ENCODE measurements around the gene CLTC. TPM values are rescaled to one million over a fixed set of nuclear protein-coding genes. Genes with fewer than 3 reads are reported as not detected.

Gene CLTC
- total RNA-seq, 1 experiment from 2014 or later: 283 TPM

DNA sequence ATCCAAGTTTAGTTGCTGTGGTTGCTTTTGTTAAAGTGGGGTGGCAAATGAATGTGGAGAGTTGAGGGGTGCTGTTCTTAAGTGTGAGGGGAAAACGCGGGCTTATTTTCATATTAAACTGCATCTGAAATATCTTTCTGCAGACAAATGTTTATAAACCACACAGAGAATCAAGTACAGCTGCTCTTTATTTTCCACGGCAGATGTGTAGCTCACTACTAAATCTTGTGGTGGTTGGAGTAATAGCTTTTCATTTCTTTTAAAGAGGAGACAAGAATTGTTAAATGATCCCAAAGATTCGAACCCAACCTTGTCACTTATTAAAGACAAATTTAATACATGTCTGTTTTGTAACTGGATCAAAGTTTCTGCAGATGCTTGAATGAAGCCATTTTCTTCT lies 2.1 kb downstream of the CLTC start (continued):
- TF ChIP-seq MLX (CRISPR knock-in tag; IDR thresholded peaks at IDR 0.05) (no peak), ZNF317 (CRISPR knock-in tag; IDR thresholded peaks at IDR 0.05; ENCODE audit: borderline replicate concordance, low read depth) (no peak), RORB (CRISPR knock-in tag; IDR thresholded peaks at IDR 0.05) (no peak)
- TF ChIP-seq, protein P1, sequence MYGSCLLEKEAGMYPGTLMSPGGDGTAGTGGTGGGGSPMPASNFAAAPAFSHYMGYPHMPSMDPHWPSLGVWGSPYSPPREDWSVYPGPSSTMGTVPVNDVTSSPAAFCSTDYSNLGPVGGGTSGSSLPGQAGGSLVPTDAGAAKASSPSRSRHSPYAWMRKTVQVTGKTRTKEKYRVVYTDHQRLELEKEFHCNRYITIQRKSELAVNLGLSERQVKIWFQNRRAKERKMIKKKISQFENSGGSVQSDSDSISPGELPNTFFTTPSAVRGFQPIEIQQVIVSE (CRISPR knock-in tag; IDR thresholded peaks at IDR 0.05; ENCODE audit: borderline replicate concordance): no peak

GRCh38 chr17:59623151-59623550 lies 3.5 kb downstream of the CLTC start:
- TF ChIP-seq NFE2L1 (CRISPR knock-in tag; IDR thresholded peaks at IDR 0.05) (no peak), ZSCAN18 (CRISPR knock-in tag; IDR thresholded peaks at IDR 0.05) (no peak), EMX1 (CRISPR knock-in tag; IDR thresholded peaks at IDR 0.05) (no peak), ELF4 (CRISPR knock-in tag; IDR thresholded peaks at IDR 0.05; ENCODE audit: low read depth) (no peak), NR3C1 (CRISPR knock-in tag; conservative IDR thresholded peaks at IDR 0.05; ENCODE audit: low read depth) (no peak), TEAD4 (CRISPR knock-in tag; IDR thresholded peaks at IDR 0.05) (no peak)
- H3K36me3 Mint-ChIP-seq: peaks cover under 1% of the 10 kb centered on the region; the same call in 1 of the 2 replicates
- ChIA-PET CTCF (no interaction called here), POLR2A (no interaction called here)
- DNase-seq (ENCODE audit: low spot score) (no peak), ATAC-seq (no peak)
- H3K27me3 Mint-ChIP-seq (ENCODE audit: low read depth): no peaks in the 10 kb centered on the region
- H3K4me3 Mint-ChIP-seq: peak overlapping the region; percentile 31; the same call in 1 of the 2 replicates
- no peaks in the 10 kb centered on the region for H3K9me3 Mint-ChIP-seq
- peaks cover 35% of the 10 kb centered on the region for H3K4me1 Mint-ChIP-seq
- peak overlapping the region; percentile 78; the same call in 1 of the 2 replicates for H3K27ac Mint-ChIP-seq

- H3K27ac Mint-ChIP-seq: no peak overlapping the region
These were observed 7.1 kb downstream of the CLTC start for GRCh38 chr17:59626756-59627155.

DNA sequence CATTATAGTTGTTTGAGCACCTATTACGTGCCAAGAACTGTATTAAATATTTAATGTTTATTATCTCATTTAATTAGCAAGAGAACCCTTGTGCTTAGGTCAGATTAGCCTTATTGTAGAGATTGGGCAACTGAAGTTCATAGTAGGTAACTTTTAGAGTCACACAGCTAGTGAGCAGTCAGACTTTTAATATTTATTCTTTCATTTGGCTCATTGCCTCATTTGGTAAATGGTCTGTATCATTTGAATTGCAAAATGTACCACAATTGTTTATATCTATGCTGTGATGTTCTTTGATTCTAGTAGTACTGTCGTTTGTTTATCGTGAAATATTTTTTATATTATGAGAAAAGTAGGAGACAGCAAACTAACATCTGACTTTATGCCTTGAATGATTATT lies 7.6 kb downstream of the CLTC start:
- ChIA-PET CTCF (interaction anchor here (0.6 kb wide), 1 partner anchor 106 kb away, joined by 3 read pairs; no protein-coding TSS in a partner anchor), POLR2A (no interaction called here)
- DNase-seq (ENCODE audit: low spot score): no peak
- TF ChIP-seq, protein P2, sequence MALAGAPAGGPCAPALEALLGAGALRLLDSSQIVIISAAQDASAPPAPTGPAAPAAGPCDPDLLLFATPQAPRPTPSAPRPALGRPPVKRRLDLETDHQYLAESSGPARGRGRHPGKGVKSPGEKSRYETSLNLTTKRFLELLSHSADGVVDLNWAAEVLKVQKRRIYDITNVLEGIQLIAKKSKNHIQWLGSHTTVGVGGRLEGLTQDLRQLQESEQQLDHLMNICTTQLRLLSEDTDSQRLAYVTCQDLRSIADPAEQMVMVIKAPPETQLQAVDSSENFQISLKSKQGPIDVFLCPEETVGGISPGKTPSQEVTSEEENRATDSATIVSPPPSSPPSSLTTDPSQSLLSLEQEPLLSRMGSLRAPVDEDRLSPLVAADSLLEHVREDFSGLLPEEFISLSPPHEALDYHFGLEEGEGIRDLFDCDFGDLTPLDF (CRISPR knock-in tag; IDR thresholded peaks at IDR 0.05): no peak
- TF ChIP-seq USF2 (CRISPR knock-in tag; IDR thresholded peaks at IDR 0.05) (no peak), MXD4 (CRISPR knock-in tag; IDR thresholded peaks at IDR 0.05; ENCODE audit: borderline replicate concordance) (no peak), ZMAT4 (CRISPR knock-in tag; IDR thresholded peaks at IDR 0.05) (no peak), ZNF416 (CRISPR knock-in tag; IDR thresholded peaks at IDR 0.05) (no peak), FOXJ3 (CRISPR knock-in tag; IDR thresholded peaks at IDR 0.05; ENCODE audit: borderline replicate concordance) (no peak), TCF7 (CRISPR knock-in tag; IDR thresholded peaks at IDR 0.05; ENCODE audit: low read depth) (no peak), ZNF232 (CRISPR knock-in tag; IDR thresholded peaks at IDR 0.05) (no peak)

More at GRCh38 chr17:59626756-59627155, 7.1 kb downstream of the CLTC start:
- no peak for DNase-seq (ENCODE audit: low spot score)
- ChIA-PET CTCF (no interaction called here), POLR2A (no interaction called here)
- TF ChIP-seq HMGA2 (CRISPR knock-in tag; IDR thresholded peaks at IDR 0.05) (no peak), JUN (CRISPR knock-in tag; IDR thresholded peaks at IDR 0.05) (no peak), ZNF263 (CRISPR knock-in tag; IDR thresholded peaks at IDR 0.05; ENCODE audit: low read depth) (no peak), ZNF671 (CRISPR knock-in tag; IDR thresholded peaks at IDR 0.05) (no peak), ZNF138 (CRISPR knock-in tag; conservative IDR thresholded peaks at IDR 0.05) (no peak), ZNF512 (CRISPR knock-in tag; IDR thresholded peaks at IDR 0.05; ENCODE audit: borderline replicate concordance) (no peak), PRRX2 (CRISPR knock-in tag; IDR thresholded peaks at IDR 0.05) (no peak), ELF4 (CRISPR knock-in tag; IDR thresholded peaks at IDR 0.05; ENCODE audit: low read depth) (no peak), ZNF121 (CRISPR knock-in tag; IDR thresholded peaks at IDR 0.05) (peak; percentile 60; the same call in 1 of the 2 replicates)
- no peaks in the 10 kb centered on the region for H3K27me3 Mint-ChIP-seq (ENCODE audit: low read depth)
- no peak for ATAC-seq
- peaks cover 11% of the 10 kb centered on the region for H3K9me3 Mint-ChIP-seq
- H3K4me1 Mint-ChIP-seq: peaks cover 23% of the 10 kb centered on the region
- no peak overlapping the region for H3K4me3 Mint-ChIP-seq
- peaks cover 26% of the 10 kb centered on the region for H3K36me3 Mint-ChIP-seq

More for the DNA sequence above, 7.6 kb downstream of the CLTC start:
- Mint-ChIP-seq H3K27ac (no peak overlapping the region), H3K27me3 (ENCODE audit: low read depth) (no peaks in the 10 kb centered on the region), H3K4me3 (no peak overlapping the region), H3K4me1 (peaks cover 18% of the 10 kb centered on the region), H3K9me3 (peaks cover 11% of the 10 kb centered on the region), H3K36me3 (peaks cover 26% of the 10 kb centered on the region)
- ATAC-seq: no peak

Measured in WTC11 (cell line).